ENCODE data around the gene PAEP.

PAEP gene

DNA sequence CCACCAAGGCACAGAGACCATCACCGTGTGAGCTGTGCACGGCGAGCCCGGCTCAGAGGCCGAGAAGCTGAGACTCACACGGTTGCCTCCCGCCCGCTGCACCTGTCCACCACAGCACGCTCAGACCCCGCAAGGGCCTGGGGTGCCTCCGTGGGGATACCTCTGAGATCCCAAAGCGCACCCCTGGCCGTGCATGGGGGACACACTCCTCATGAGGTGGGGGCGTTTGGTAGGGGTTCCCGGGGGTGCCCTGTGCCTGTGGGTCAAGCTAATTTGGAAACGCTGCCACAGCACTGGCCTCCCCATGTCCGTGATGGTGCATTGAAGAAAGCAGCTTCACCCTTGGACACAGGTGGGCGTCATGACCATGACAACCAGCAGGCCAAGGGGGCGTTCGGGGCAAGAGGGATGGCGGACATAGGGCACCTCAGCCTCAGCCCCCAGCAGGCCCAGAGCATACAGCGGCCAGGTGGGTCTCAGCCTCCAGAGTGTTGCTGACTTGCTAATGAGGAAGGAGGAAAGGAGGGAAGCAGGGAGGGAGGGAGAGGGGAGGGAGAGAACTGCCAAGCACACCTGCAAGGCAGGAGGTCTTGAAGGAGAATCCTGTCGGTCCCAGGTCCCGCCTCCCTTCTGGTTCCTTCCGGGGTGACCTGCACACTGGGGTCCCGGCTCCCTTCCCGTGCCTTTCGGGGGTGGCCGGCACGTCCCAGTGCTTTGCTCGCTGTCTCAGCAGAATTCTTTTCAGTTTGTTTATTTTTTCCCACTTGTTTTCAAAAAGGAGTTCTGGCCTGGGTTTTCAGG, 43.1 kb downstream of the PAEP start:
- no peak for DNase-seq

DNA sequence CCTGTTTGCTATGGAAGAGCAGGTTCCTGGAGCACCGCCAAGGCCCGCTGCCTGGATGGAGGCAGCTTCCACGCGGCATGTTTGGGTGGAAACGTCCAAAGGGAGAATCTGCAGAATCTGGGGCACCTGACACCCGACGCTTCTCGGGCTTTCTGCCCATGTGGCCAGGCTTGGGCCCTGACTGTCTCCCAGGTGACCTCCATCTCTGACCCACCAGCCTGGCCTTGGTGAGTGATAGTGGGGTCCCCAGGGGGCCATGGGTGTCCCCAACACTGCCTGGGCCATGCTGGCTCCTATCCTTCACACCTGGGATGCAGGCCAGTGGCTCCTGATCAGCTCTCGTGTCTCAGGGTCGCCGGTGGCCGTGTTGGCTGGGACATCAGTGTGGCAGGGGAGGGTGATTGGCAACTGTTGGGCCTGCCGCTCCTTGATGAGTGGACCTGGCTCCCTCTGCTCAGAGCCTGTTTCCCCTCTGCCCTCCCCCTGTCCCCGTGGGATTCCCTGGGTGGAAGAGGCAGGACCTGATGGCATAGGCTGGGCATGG, 43.8 kb downstream of the PAEP start:
- DNase-seq = no peak

DNA sequence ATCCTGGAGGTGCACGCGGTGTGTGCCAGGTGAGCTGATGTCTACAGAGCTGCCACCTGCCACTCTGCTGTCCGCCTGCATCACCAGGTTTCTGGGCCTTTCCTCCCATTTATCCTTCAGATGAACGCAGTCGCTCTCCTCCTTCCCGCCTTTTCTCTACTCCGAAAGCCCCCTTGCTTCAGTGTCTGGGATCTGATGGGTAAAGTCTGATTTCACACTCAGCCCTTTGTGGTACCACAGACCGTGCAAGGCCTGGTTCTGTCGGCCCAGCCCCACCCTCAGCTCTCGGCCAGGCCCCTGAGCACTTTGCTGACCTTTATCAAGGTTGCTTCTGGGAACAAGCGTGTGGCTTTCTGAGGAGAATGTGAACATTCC, 45.3 kb downstream of the PAEP start:
- no peak for DNase-seq

DNA sequence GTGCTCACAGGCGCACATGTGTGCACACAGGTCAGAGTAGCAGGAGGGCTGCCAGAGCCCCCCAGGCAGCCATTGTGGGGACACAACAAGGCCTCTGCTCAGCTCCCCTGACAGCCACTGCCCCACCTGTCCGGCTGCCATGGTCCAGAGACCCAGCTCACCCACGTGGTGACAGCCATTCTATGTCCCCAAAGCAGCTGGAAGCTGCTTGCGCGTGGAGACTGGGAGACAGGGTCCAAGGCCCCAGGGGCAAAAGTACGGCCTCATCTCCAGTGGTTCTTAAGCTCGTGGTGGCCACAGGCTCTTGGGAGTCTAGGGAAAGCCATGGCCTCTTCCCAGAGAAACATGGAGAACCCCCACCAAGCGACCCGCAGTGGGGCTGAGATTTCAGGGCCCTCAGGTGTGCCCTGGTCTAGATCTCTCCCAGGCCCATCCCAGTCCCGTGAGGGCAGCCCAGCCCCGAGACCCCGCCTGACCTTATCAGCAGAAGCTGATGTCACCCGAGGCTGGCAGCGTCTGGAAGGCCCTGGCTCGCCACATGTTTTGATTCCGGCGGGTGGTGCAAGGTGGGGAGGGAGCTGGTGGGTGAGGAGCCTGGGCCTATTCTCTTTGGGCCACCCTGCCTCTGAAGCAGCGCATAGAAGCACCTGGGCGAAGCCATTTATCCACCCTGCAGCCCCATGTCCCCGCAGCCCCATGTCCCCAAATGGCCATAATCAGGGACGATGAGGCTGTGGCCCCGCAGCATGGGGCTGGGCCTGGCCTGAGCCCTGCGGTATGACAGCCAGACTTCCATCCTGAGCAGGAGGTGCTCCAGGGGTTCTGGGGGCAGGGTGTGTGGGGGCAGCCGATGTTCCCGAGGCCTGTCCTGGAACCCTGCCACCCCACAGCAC, 46.1 kb downstream of the PAEP start:
- DNase-seq = no peak

GRCh38 chr9:135608294-135608998, 46.9 kb downstream of the PAEP start:
- DNase-seq = no peak

DNA sequence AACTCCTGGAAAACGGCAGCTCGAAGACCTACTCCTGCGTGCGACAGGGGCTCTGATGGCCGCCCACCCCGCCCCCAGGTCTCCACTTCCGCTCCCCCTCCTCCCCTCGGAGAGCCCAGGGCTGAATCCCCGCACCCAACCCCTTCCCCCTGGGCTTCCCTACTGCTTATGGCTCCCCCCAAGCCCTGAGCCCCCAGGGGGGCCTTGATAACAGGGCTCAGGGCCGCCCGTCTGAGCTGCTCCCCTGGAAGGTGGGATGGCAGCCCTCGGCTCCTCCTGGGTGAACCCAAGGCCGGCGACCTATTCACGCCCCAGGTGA, 47.4 kb downstream of the PAEP start:
- no peak for DNase-seq

- DNase-seq = no peak
These were observed 47.9 kb downstream of the PAEP start for GRCh38 chr9:135609366-135609955.

- no peak for DNase-seq
These were observed 49.0 kb downstream of the PAEP start for GRCh38 chr9:135610290-135611141.

- no peak for DNase-seq
These were observed 49.8 kb downstream of the PAEP start for GRCh38 chr9:135611142-135611874.

DNA sequence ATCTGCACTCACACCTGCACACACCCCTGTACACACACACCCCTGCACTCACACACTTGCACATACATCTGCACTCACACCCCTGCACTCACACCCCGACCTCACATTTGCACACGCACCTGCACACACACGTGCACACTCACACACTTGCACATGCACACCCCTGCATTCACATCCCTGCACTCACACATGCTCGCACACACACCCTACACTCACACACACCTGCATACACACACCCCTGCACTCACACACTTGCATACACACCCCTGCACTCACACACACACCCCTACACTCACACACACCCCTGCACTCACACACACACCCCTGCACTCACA, 50.3 kb downstream of the PAEP start:
- DNase-seq = no peak

DNA sequence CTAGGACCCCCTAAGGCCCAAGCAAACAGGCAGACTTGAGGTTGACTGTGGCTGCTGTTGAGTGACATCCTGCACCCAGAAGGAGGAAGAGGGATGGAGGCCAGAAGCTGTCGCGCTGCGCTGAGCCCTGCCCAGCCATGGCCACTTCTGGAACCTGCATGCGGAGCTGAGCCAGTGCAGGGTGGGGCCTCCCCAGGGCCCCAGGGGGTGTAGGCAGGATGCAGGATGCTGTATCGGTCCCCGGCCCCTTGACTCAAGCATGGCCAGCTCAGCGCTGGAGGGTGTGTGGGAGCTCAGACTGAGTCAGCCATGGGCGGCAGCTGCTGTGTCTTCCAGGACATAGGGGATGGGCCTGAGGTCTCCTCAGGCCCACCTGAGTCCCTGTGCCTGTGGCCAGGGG, 50.9 kb downstream of the PAEP start:
- no peak for DNase-seq

- DNase-seq = no peak
These were observed 51.7 kb downstream of the PAEP start for GRCh38 chr9:135612981-135613910.

DNA sequence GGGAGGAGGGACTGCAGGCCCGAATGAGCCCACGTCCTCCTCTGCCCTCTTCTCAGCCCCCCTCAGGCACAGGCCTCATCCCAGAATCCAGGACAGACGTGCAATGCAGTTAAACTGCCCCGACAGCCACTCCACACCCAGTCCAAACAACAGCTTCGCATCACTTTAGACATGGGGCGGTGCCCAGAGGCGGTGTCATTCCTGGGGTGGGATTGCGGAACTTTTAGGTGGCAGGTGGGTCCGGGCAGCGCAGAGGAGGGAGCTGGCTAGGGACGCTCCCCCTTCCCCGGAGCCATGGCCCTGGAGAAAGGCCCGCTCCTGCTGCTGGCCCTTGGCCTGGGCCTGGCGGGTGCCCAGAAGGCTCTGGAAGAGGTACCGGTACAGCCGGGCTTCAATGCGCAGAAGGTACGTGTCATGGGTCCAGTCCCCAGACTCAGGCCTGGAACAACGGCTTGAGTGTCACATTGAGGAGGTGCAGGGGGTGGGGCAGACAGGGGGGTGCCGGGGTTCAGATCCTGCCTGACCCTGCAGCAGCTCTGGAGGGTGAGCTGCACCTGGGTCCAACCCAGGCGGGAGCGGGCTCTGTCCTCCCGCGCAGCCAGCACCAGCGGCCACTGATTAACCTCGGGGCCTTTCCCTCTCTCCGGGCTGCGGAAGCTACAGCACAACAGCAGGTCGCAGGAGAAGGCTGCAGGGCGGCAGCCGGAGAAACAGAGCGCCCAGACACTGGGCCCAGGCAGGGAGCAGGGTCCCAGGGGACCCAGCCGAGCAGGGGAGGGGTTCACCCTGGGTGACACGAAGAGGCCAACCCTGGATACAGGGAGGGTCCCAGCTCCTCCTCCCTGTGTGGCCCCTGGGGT, 52.6 kb downstream of the PAEP start:
- DNase-seq = no peak

GRCh38 chr9:135614821-135615665, 53.5 kb downstream of the PAEP start:
- DNase-seq = no peak

DNA sequence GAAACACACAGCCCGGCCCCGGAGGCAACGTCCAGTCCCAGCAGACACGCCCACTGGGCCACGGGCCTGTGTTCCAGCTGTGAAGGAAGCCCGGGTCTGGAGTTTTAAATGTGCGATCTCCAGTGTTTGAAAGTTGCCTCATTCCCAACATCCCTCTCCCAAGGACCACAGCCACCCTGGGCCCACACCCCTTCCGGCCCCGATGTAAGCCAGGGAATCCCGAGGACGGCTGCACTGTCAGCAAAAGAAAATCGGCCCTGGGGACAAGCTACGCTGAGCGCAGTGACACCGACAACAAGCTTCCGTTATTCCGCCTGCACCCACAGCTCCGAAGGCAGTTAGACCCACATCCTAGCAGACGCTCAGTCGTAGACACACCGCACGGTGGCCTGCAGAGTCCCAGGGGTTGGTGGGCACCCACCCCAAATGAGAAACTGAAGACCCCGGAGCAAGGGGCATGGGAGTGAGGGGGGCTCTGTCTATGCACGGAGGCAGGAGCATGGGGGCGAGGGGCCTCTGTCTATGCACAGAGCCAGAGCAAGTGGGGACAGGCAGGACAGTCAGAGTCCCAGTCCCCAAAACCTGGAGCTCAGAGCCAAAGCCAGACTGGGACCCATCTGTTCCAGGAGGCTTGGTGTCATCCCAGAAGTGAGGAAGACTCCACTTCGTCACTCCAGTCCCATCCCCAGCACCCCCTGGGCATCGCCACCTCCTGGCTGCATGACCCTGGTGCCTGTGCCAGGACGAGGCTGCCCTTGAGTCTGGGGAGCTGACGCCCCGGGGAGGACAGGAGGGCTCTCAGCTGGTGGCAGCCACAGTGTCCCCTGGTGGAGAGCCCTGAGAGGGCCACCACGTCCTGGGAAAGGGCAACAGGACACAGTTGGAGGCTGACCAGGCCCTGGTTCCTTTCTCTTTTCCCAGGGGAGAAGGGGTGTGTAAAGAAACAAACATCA, 54.4 kb downstream of the PAEP start:
- DNase-seq = no peak

Measured in NCI-H2227 treated with DMSO at 0.1 percent for 48 hours (cell line).